Stimulated activated memory B cell treated with anti-CD40 and anti-IgM and Interleukin-4, amounts not matched to agents 10 μg/mL and 1 μg/mL and 100 μg/mL, for 72 hours (primary cell): Measurements from ENCODE around the gene ESAM.
"Not testable (repeated sequence)": the region's sequence is repeated elsewhere in the genome, so short reads cannot be mapped to it uniquely, and the experiment has no call there.

Experiments used
- ATAC-seq: fragments of 150-1000 bp; cut with Tn5 transposase; 2 replicates; pipeline ENCODE4 v1.10.0; 2021
- H3K27ac Mint-ChIP-seq: one replicate; pipeline ENCODE4 v1.8.0; 2022; ENCODE audit warnings: mild to moderate bottlenecking, mixed read lengths
- H3K27me3 Mint-ChIP-seq: one replicate; pipeline ENCODE4 v1.8.0; 2022; ENCODE audit warnings: mixed read lengths
- H3K36me3 Mint-ChIP-seq: one replicate; pipeline ENCODE4 v1.8.0; 2022; ENCODE audit warnings: mixed read lengths
- H3K4me1 Mint-ChIP-seq: one replicate; pipeline ENCODE4 v1.8.0; 2022; ENCODE audit warnings: mixed read lengths
- H3K4me3 Mint-ChIP-seq: one replicate; pipeline ENCODE4 v1.8.0; 2022; ENCODE audit warnings: mild to moderate bottlenecking, moderate library complexity, mixed read lengths
- H3K9me3 Mint-ChIP-seq: one replicate; pipeline ENCODE4 v1.8.0; 2022; ENCODE audit warnings: mixed read lengths

ESAM gene

GRCh38 chr11:124791626-124792341 lies 29.7 kb upstream of the ESAM start:
- Mint-ChIP-seq H3K9me3 (no peaks in the 10 kb centered on the region), H3K27me3 (no peaks in the 10 kb centered on the region), H3K27ac (no peak overlapping the region), H3K36me3 (no peaks in the 10 kb centered on the region), H3K4me3 (no peak overlapping the region), H3K4me1 (peaks cover 28% of the 10 kb centered on the region)
- ATAC-seq, result no peak

DNA sequence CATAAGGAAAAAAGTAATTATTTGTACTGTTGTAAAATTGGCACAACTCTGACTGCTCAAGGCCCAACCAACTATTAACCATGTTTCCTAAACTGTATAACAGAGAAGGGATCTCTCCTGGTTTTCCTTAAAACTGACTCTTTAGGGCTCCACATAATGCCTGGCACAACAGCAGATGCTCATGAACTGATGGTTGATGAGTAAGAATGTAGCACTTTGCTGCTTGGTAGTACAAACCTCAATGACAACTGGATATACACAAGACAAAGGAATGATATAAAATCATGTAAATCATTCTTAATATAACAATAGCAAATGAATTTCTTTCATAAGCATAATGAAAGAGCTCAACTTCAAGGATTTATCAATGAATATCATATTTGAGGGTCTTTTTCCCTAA lies 26.4 kb upstream of the ESAM start:
- ATAC-seq, result no peak
- Mint-ChIP-seq H3K9me3 (no peaks in the 10 kb centered on the region), H3K36me3 (peaks cover 5% of the 10 kb centered on the region), H3K27ac (no peak overlapping the region), H3K4me1 (peaks cover 28% of the 10 kb centered on the region), H3K27me3 (no peaks in the 10 kb centered on the region), H3K4me3 (no peak overlapping the region)

DNA sequence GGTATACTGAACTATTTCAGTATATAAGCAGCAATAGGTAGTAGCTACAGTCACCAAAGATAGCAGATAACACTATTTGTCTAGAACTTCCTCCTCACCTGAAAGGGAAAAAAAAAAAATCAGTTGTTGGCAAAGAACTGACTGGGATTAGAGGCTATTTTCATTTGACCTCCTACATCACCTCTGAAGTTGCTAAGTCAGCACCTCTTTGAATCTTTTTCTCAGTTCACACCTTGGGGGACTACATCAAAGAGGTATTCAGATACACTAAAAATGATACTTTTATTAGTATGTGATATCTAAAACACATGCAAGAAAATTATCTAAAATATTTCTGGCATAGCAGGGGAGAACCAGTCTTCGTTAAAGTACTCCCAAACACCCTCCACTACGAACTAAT lies 22.0 kb upstream of the ESAM start:
- H3K4me1 Mint-ChIP-seq, result no peaks in the 10 kb centered on the region
- H3K27me3 Mint-ChIP-seq, result no peaks in the 10 kb centered on the region
- no peak overlapping the region for H3K4me3 Mint-ChIP-seq
- H3K27ac Mint-ChIP-seq, result no peak overlapping the region
- no peak for ATAC-seq
- H3K36me3 Mint-ChIP-seq, result peaks cover 5% of the 10 kb centered on the region
- no peaks in the 10 kb centered on the region for H3K9me3 Mint-ChIP-seq

DNA sequence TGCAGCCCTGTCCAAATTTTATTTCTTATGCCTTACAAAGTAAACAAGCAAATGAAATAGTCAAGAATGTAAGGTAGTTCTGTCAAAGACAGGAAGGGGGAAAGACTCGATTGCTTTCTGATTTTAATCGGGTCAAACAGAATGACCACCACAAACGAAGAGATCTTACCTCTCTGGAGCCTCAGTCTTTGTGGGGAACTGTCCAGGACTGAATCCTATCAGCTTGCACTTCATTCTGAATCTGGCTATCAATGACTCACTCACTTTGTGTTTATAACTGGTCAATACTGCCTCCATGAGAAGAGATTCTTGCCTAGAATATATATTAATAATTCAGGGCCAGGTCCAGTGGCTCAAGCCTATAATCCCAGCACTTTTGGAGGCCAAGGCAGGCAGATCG lies 20.9 kb upstream of the ESAM start:
- H3K9me3 Mint-ChIP-seq, result no peaks in the 10 kb centered on the region
- peaks cover 13% of the 10 kb centered on the region for H3K36me3 Mint-ChIP-seq
- no peaks in the 10 kb centered on the region for H3K27me3 Mint-ChIP-seq

GRCh38 chr11:124779568-124779967 lies 17.5 kb upstream of the ESAM start:
- H3K9me3 Mint-ChIP-seq, result no peaks in the 10 kb centered on the region
- peaks cover 16% of the 10 kb centered on the region for H3K36me3 Mint-ChIP-seq
- H3K27ac Mint-ChIP-seq, result no peak overlapping the region
- no peak for ATAC-seq
- H3K4me3 Mint-ChIP-seq, result no peak overlapping the region
- H3K27me3 Mint-ChIP-seq, result no peaks in the 10 kb centered on the region
- H3K4me1 Mint-ChIP-seq, result peaks cover 22% of the 10 kb centered on the region

More for the DNA sequence above, 20.9 kb upstream of the ESAM start:
- H3K27ac Mint-ChIP-seq, result no peak overlapping the region
- no peak for ATAC-seq
- H3K4me1 Mint-ChIP-seq, result no peaks in the 10 kb centered on the region
- H3K4me3 Mint-ChIP-seq, result no peak overlapping the region

GRCh38 chr11:124778281-124778680 lies 16.2 kb upstream of the ESAM start:
- H3K36me3 Mint-ChIP-seq, result peaks cover 16% of the 10 kb centered on the region
- H3K27me3 Mint-ChIP-seq, result no peaks in the 10 kb centered on the region
- peaks cover 22% of the 10 kb centered on the region for H3K4me1 Mint-ChIP-seq
- H3K27ac Mint-ChIP-seq, result no peak overlapping the region
- H3K9me3 Mint-ChIP-seq, result no peaks in the 10 kb centered on the region
- H3K4me3 Mint-ChIP-seq, result no peak overlapping the region
- no peak for ATAC-seq

DNA sequence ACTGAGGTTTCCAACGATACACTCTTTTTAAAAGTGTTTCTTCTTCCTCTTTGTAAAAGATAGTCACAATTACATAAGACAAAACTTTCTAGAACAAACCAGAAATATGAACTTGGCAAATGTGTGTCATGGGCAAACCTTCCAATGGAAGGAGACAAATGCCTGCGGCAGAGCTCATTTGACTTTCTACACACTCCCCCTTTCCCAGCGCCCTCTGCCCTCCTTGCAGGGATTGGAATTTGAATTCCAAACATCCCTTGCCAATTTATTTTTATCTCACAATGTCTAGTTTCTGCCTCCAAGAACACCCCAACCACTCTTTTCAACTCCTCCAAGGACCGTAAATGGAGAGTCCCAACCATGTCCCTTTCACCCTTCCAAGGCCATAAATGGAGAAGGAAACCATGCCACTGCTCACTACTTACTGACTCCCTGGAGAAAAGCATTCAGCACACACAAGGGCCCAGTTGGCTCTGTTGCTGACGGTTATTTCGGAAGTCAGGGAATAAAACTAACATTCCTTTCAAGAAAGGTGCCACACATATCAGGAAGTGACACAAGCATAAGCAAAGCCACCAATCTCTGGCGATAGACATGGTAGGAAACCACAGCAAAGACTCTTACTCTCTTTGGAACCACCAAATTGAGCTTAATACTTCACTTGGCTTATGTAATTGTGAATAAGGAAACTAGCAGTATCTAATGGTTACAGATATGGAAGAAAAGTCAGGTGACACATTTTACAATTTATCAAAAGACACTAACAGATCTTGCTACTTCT lies 15.0 kb upstream of the ESAM start:
- peaks cover 22% of the 10 kb centered on the region for H3K4me1 Mint-ChIP-seq
- ATAC-seq, result no peak

GRCh38 chr11:124770959-124771358 lies 8.9 kb upstream of the ESAM start:
- ATAC-seq, H3K27me3 Mint-ChIP-seq, H3K9me3 Mint-ChIP-seq, H3K4me3 Mint-ChIP-seq, H3K4me1 Mint-ChIP-seq, H3K27ac Mint-ChIP-seq: not testable (repeated sequence)
- H3K36me3 Mint-ChIP-seq, result peaks cover 25% of the 10 kb centered on the region

More for the DNA sequence above, 15.0 kb upstream of the ESAM start:
- H3K27me3 Mint-ChIP-seq, result no peaks in the 10 kb centered on the region
- H3K9me3 Mint-ChIP-seq, result no peaks in the 10 kb centered on the region
- no peak overlapping the region for H3K4me3 Mint-ChIP-seq
- H3K36me3 Mint-ChIP-seq, result peaks cover 22% of the 10 kb centered on the region
- no peak overlapping the region for H3K27ac Mint-ChIP-seq

- Mint-ChIP-seq H3K4me1 (no peaks in the 10 kb centered on the region), H3K9me3 (no peaks in the 10 kb centered on the region), H3K27me3 (no peaks in the 10 kb centered on the region), H3K4me3 (no peak overlapping the region), H3K27ac (no peak overlapping the region), H3K36me3 (peaks cover 25% of the 10 kb centered on the region)
- no peak for ATAC-seq
Measured at GRCh38 chr11:124769806-124770774, 8.0 kb upstream of the ESAM start.

- no peak overlapping the region for H3K27ac Mint-ChIP-seq
- no peaks in the 10 kb centered on the region for H3K9me3 Mint-ChIP-seq
- no peaks in the 10 kb centered on the region for H3K27me3 Mint-ChIP-seq
- no peak overlapping the region for H3K4me3 Mint-ChIP-seq
- H3K4me1 Mint-ChIP-seq, result no peaks in the 10 kb centered on the region
- ATAC-seq, result no peak
- H3K36me3 Mint-ChIP-seq, result peaks cover 25% of the 10 kb centered on the region
Measured at GRCh38 chr11:124768914-124769313, 6.8 kb upstream of the ESAM start.

DNA sequence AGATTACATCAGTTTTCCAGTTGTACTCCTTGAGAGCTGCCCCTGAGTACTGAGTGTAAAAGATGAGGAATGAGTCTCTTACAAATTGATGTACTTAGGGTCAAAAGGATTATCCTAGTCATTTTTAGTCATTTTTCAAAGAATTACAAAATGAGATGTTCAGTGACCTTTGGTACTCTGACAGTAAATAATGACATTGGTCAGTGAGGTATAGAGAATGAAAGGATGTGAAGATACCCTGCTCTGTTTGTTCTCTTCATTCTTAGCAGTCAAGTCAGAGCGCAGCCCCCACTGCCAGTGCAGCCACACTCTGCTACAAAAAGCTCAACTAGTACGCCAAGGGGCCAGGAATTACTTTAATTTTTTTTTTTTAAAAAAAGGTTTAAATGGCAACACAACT lies 4.1 kb upstream of the ESAM start:
- H3K36me3 Mint-ChIP-seq, result peaks cover 11% of the 10 kb centered on the region
- H3K27ac Mint-ChIP-seq, result no peak overlapping the region
- H3K4me3 Mint-ChIP-seq, result no peak overlapping the region
- peaks cover 19% of the 10 kb centered on the region for H3K4me1 Mint-ChIP-seq
- peaks cover 8% of the 10 kb centered on the region for H3K27me3 Mint-ChIP-seq
- H3K9me3 Mint-ChIP-seq, result no peaks in the 10 kb centered on the region
- no peak for ATAC-seq

DNA sequence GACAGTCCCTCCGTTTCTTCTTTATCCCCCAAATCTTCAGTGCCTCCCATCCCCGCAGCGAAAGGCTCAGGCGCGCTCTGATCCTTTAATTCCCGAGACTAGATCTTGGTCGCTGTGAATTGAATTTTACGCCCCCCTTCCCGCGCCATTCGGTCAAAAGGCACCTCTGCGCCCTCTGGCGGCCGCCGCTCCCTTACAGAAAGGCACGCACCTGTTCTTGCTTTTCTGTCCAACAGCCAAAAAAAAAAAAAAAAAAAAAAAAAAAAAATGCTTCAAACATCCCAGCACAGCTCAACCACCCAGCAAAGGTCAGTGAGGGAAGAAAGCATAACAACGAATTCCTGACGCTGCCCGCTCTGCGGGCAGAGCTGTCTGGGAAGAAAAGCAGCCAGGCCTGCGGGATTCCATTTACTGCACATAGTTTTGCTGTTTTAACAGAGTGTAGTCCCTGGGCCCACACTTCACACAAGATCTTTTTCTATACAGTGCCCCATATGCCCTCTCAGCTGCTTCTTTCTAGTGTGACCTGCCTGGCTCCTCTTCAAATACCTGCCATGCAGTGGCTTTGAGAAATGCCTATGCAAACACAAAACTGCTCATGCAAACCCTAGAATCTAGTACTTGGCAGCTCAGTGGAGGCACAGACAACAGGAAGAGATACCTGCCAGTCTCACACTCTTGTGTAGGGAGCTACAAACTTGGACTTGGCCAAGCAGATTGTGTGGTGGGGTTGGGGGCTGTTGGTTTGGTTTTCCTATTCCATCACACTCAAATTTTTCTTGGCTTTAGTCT lies 1.3 kb upstream of the ESAM start:
- Mint-ChIP-seq H3K4me1 (peaks cover 46% of the 10 kb centered on the region), H3K27me3 (peaks cover 36% of the 10 kb centered on the region), H3K27ac (peak overlapping the region; percentile 16), H3K9me3 (no peaks in the 10 kb centered on the region), H3K36me3 (peaks cover 1% of the 10 kb centered on the region), H3K4me3 (peak overlapping the region; percentile 97)
- peak; percentile 59 for ATAC-seq

GRCh38 chr11:124762624-124763155 lies 600 bp upstream of the ESAM start:
- peaks cover 42% of the 10 kb centered on the region for H3K27me3 Mint-ChIP-seq
- peaks cover 52% of the 10 kb centered on the region for H3K4me1 Mint-ChIP-seq
- peak overlapping the region; percentile 97 for H3K4me3 Mint-ChIP-seq
- peak overlapping the region; percentile 16 for H3K27ac Mint-ChIP-seq
- ATAC-seq, result peak; percentile 4
- H3K36me3 Mint-ChIP-seq, result no peaks in the 10 kb centered on the region
- no peaks in the 10 kb centered on the region for H3K9me3 Mint-ChIP-seq

GRCh38 chr11:124761301-124762104 lies 587 bp downstream of the ESAM start:
- Mint-ChIP-seq H3K4me1 (peaks cover 52% of the 10 kb centered on the region), H3K27ac (peak overlapping the region; percentile 24), H3K27me3 (peaks cover 54% of the 10 kb centered on the region), H3K36me3 (no peaks in the 10 kb centered on the region), H3K9me3 (no peaks in the 10 kb centered on the region), H3K4me3 (peak overlapping the region; percentile 97)
- no peak for ATAC-seq
